Esophagus squamous epithelium (tissue), 5 donors: ENCODE data around the gene PARD3. TPM values are rescaled to one million over a fixed set of nuclear protein-coding genes. Genes with fewer than 3 reads are reported as not detected.

Experiments
- DNase-seq: peaks from one replicate; lab custom pipeline; 2025; lab: John Stamatoyannopoulos, UW
- H3K27ac ChIP-seq, 4 donors: fragments of 200-600 bp; sonication (generic); one replicate each; pipeline ENCODE4 v1.5.1; 2016 to 2019; ENCODE audit warnings: mild to moderate bottlenecking in 1 of 4
- H3K27me3 ChIP-seq, 4 donors: fragments of 200-600 bp; sonication (generic); 1 replicate in 3 of 4; 2 replicates in 1 of 4; pipeline versions ENCODE4 v1.5.1 to v1.6.0; 2017 to 2021; ENCODE audit warnings: antibody characterized with exemption in 1 of 4
- H3K36me3 ChIP-seq, 3 donors: fragments of 200-600 bp; sonication (generic); one replicate each; pipeline ENCODE4 v1.5.1; 2016 to 2019
- H3K4me1 ChIP-seq, 3 donors: fragments of 200-600 bp; sonication (generic); one replicate each; pipeline ENCODE4 v1.5.1; 2017 to 2019
- H3K4me3 ChIP-seq, 4 donors: fragments of 200-600 bp; sonication (generic); 1 replicate in 3 of 4; 2 replicates in 1 of 4; pipeline ENCODE4 v1.5.1; 2016 to 2019; ENCODE audit warnings: mild to moderate bottlenecking in 2 of 4, moderate library complexity in 1 of 4
- H3K9me3 ChIP-seq, 3 donors: fragments of 200-600 bp; sonication (generic); one replicate each; pipeline ENCODE4 v1.5.1; 2016 to 2019
- POLR2A ChIP-seq, 4 donors: fragments of 450-650 bp; IDR thresholded peaks; one replicate each; pipeline ENCODE4 v1.6.1; 2017; ENCODE audit warnings: antibody characterized with exemption in 4 of 4, mild to moderate bottlenecking in 4 of 4, moderate library complexity in 3 of 4
- WGBS, 2 donors: methylation state at CpG; one replicate each; pipeline ENCODE4 v1.1.5; 2018; 5-methylcytosine and 5-hydroxymethylcytosine counted together
- intact Hi-C: fragments of 100-400 bp; cut with DNase I; formaldehyde crosslinking; loops from one replicate; pipeline ENCODE4 v1.15.0; 2022
- total RNA-seq, 4 donors: library from RNA; depleted of rRNA; stranded (reverse); fragments of >200 nt; gene quantifications; one replicate each; pipeline ENCODE4 v1.1.0, GENCODE V29; 2016
- TF ChIP-seq, protein P1 (sequence below), 6 experiments: fragments of 450-650 bp in 4 of 6; fragments of 200-600 bp in 2 of 6; sonication (generic) in 2 of 6; IDR thresholded peaks; one replicate each; pipeline ENCODE4 v1.5.1; 2016 to 2019; ENCODE audit warnings: antibody characterized with exemption in 6 of 6, mild to moderate bottlenecking in 4 of 6, moderate library complexity in 4 of 6
- donor health status: DM: yes; HTN: yes; CAD: no.

Gene PARD3
- total RNA-seq, 4 donors from 2014 or later: 57.3 to 114 (median 81.7) TPM

DNA sequence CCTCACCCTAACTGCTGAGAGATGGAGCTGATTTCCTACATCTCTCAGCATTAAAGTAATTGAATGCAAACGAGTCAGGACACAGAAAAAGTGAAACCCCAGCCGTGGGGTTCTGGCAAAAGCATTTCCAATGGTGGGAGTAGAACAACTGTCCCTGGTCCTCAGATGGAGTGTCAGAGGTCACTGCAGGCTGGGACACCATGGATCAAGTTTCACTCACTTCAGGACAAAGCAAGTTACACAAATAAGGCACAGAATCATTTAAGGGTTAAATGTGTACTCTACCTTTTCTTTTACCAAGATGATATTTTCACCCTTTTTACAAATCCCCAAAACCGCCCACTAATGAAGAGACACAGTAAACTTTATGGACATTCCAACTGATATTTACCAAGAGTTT, 607.8 kb downstream of the PARD3 start:
- peaks cover 0 to 12% (median 0%) of the 10 kb centered on the region in 3 donors for H3K4me1 ChIP-seq
- H3K36me3 ChIP-seq: peaks cover 0 to 17% (median 0%) of the 10 kb centered on the region in 3 donors
- H3K9me3 ChIP-seq: no peaks in the 10 kb centered on the region
- no peak overlapping the region for H3K4me3 ChIP-seq
- WGBS, 2 donors: 71 to 72% methylated on average over 3 of the region's 3 CpGs
- TF ChIP-seq POLR2A (IDR thresholded peaks at IDR 0.05): no peak
- TF ChIP-seq, protein P1, sequence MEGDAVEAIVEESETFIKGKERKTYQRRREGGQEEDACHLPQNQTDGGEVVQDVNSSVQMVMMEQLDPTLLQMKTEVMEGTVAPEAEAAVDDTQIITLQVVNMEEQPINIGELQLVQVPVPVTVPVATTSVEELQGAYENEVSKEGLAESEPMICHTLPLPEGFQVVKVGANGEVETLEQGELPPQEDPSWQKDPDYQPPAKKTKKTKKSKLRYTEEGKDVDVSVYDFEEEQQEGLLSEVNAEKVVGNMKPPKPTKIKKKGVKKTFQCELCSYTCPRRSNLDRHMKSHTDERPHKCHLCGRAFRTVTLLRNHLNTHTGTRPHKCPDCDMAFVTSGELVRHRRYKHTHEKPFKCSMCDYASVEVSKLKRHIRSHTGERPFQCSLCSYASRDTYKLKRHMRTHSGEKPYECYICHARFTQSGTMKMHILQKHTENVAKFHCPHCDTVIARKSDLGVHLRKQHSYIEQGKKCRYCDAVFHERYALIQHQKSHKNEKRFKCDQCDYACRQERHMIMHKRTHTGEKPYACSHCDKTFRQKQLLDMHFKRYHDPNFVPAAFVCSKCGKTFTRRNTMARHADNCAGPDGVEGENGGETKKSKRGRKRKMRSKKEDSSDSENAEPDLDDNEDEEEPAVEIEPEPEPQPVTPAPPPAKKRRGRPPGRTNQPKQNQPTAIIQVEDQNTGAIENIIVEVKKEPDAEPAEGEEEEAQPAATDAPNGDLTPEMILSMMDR (IDR thresholded peaks at IDR 0.05): no peak
- DNase-seq: no peak
- no peak overlapping the region for H3K27ac ChIP-seq
- intact Hi-C loops: no loop called here
- no peaks in the 10 kb centered on the region for H3K27me3 ChIP-seq

DNA sequence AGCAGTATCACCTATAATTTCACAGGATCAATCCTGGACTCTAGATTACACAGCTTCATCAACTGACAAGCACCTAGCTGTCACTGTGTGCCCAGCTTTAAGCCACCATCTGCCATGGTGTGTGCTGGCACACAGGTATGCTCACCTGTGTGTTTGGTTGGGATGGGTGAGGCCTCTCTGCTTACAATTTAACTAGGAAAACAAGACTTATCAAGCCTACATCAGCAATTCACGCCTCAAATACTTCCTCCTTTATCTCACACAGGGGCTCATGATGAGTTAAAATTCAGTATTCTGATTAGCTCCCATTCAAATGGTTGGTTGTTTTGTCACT, 608.2 kb downstream of the PARD3 start:
- H3K27me3 ChIP-seq: no peaks in the 10 kb centered on the region
- 85 to 100% methylated on average over 1 of the region's 1 CpG for WGBS, 2 donors
- no peak for DNase-seq
- no peak overlapping the region for H3K4me3 ChIP-seq
- no peaks in the 10 kb centered on the region for H3K9me3 ChIP-seq
- H3K36me3 ChIP-seq: peaks cover 0 to 17% (median 0%) of the 10 kb centered on the region in 3 donors
- H3K27ac ChIP-seq: no peak overlapping the region
- peaks cover 0 to 12% (median 0%) of the 10 kb centered on the region in 3 donors for H3K4me1 ChIP-seq
- intact Hi-C loops: no loop called here
- TF ChIP-seq POLR2A (IDR thresholded peaks at IDR 0.05): no peak
- TF ChIP-seq, protein P1 (IDR thresholded peaks at IDR 0.05): no peak

DNA sequence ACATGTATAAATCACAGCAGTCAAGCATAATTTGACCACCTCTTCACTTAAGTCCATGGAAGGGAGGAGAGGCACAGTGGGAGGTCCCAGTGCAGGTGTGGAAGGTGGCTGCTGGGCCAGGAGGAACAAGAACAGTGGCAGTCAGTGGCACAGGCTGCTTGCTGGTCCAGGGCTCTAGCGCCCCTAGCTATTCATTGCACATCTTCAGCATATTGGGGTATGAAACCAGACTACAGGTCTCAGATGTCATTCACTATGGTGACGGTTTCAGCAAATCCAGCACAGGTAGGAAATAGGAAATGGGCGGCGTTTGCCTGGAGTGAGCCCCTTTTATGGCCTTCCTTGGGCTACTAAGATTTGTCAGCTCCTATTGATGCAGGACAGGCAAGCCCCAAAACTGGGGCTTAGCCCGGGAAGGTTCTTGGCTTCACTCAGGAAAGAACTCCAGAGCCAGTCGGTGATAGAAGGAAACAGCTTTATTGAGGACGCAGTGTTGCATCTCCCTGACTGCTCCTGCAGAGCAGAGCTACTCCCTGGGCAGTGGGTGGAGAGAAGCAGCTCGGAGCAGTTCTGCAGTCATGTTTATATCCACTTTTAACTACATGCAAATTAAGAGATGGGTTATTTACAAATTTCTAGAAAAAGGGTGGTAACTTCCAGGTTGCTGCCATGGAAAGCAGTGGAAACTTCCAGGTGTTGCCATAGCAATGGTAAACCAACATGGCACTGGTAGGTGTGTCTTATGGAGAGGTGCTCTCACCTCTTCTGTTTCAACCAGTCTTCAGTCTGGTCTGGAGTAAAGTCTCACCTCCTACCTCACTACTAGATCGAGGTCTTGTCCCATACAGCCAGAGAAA, 608.8 kb downstream of the PARD3 start:
- intact Hi-C loops: no loop called here

DNA sequence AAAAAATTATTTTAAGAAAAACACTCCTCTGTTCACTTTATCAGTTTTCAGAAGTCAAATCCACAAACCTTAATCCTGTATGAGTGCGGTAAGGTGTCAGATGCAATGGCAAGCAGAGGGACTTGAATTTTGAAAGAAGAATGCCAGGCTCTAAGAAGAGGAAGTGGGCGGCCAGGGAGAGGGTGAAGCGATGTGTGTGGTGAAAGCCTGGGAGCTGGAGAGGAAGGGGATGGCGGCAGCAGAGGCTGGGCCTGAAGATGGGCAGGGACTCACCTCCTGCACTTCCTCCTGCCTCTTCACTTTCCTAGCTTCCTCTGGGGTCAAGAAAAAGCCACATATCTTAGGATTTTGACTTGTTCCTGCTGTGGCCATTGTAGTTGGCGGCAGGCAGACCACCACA, 609.6 kb downstream of the PARD3 start:
- 53 to 84% methylated on average over 5 of the region's 5 CpGs for WGBS, 2 donors
- H3K27ac ChIP-seq: no peak overlapping the region
- H3K36me3 ChIP-seq: peaks cover 0 to 14% (median 0%) of the 10 kb centered on the region in 3 donors
- H3K4me1 ChIP-seq: peaks cover 0 to 12% (median 0%) of the 10 kb centered on the region in 3 donors
- no peaks in the 10 kb centered on the region for H3K9me3 ChIP-seq
- no peak for DNase-seq
- H3K4me3 ChIP-seq: no peak overlapping the region
- intact Hi-C loops: no loop called here
- no peak for TF ChIP-seq POLR2A (IDR thresholded peaks at IDR 0.05)
- TF ChIP-seq, protein P1 (IDR thresholded peaks at IDR 0.05): no peak
- no peaks in the 10 kb centered on the region for H3K27me3 ChIP-seq

More for the DNA sequence above, 608.8 kb downstream of the PARD3 start:
- TF ChIP-seq POLR2A (IDR thresholded peaks at IDR 0.05): no peak
- TF ChIP-seq, protein P1 (IDR thresholded peaks at IDR 0.05): no peak
- WGBS, 2 donors: 89 to 94% methylated on average over 6 to 8 of the region's 9 CpGs
- Histone ChIP-seq H3K4me3 (no peak overlapping the region), H3K27ac (no peak overlapping the region), H3K4me1 (peaks cover 0 to 12% (median 0%) of the 10 kb centered on the region in 3 donors), H3K9me3 (no peaks in the 10 kb centered on the region), H3K27me3 (no peaks in the 10 kb centered on the region), H3K36me3 (peaks cover 0 to 17% (median 0%) of the 10 kb centered on the region in 3 donors)
- no peak for DNase-seq

DNA sequence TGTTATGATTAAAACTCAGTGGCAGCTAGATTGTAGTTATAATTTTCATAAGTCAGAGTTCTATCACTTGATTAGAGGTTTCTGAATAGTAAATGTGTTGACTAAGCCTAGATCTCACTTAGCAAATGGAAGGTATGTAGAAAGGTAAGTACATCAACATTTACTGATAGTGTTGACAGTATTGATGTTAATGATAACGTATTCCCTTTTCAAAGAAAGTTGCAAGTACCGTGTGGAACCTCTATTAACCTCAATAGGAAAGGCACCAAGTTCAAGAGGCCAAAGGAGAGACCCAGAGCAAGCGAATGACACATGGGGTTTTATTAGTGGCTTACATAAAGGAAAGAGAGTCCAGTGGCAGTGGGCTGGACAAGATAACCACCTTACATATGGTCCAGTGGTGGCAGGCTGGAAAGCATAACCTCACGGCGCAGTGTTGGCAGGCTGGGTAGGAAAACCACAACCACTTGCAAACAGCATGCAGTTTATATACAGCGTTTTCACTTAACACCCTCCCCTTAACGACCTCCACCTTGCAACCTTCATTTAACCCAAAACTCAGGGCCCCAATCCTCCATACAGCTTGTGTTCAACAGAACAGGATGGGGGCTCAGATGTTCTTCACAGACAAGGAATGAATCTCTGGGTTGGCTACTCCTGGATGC, 611.0 kb downstream of the PARD3 start:
- Histone ChIP-seq H3K9me3 (no peaks in the 10 kb centered on the region), H3K4me1 (peaks cover 0 to 12% (median 0%) of the 10 kb centered on the region in 3 donors), H3K4me3 (no peak overlapping the region), H3K27ac (no peak overlapping the region), H3K36me3 (peaks cover 0 to 9% (median 0%) of the 10 kb centered on the region in 3 donors), H3K27me3 (no peaks in the 10 kb centered on the region)
- intact Hi-C loops: no loop called here
- DNase-seq: no peak
- WGBS, 2 donors: 86 to 93% methylated on average over 7 of the region's 7 CpGs
- TF ChIP-seq, protein P1 (IDR thresholded peaks at IDR 0.05): no peak
- TF ChIP-seq POLR2A (IDR thresholded peaks at IDR 0.05): no peak
